ENCODE data around the gene NPAS3.

NPAS3 gene

DNA sequence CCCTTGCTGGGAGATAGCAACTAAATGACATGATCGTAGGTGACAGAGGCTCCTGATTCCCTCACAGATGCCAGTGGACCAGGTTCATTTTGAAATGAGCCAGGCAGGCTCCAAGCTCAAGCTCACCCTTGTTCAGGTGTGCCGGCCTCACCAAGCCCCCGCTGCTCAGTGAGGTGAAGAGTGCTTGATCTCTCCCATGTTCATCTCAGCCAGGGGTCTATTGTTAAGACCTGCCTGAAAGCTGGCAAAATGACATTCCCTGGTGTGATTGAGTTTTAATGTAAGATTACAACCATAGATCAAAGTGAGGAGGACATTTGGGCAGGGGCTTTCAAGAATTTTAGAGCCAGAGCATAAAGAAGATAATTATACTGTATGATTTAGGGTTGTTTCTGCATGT, 514.3 kb downstream of the NPAS3 start:
- DNase-seq: no peak

DNA sequence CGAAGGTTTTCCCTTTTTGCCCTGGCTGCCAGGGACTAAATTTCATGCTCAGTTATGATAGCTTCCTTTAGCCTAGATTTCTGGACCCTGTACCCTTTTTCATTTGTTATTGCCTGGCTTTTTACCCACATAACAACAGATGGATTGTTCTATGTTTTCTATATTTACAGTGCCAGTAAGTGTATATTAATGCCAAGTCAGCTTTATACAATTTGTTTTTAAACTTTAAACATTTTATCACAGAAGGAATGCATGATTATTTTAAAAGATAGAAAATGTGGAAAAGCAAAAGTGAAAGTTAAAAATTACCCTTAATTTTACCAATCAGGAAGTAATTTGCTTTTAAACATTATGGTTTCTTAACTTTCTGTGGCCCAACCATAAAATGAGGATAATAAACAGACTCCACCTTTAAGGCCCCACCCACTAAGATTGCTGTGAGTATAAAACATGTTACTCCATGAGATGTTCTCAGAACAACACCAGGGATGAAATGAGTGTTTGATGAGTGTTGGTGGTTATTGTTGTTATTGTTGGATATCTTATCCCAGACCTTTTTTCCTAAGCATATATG, 515.4 kb downstream of the NPAS3 start:
- DNase-seq: no peak

DNA sequence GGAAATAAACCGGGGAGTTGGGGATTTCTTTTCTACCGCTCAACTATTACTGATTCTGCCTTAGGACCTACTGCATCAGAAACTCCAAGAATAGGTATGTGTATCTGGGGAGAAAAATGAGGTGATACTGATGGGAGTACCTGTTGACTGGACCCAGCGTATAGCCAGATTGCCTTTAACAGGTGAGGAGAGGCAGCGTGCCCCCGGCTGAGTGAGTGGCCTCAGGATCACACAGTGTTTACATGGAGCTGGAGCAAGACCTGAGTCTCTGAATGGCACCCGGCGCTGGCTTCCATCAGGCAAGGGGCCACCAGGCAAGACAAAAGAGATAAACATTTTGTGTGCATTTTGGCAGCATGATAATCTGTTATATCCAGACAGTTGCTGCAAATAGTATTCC, 516.0 kb downstream of the NPAS3 start:
- DNase-seq: no peak

DNA sequence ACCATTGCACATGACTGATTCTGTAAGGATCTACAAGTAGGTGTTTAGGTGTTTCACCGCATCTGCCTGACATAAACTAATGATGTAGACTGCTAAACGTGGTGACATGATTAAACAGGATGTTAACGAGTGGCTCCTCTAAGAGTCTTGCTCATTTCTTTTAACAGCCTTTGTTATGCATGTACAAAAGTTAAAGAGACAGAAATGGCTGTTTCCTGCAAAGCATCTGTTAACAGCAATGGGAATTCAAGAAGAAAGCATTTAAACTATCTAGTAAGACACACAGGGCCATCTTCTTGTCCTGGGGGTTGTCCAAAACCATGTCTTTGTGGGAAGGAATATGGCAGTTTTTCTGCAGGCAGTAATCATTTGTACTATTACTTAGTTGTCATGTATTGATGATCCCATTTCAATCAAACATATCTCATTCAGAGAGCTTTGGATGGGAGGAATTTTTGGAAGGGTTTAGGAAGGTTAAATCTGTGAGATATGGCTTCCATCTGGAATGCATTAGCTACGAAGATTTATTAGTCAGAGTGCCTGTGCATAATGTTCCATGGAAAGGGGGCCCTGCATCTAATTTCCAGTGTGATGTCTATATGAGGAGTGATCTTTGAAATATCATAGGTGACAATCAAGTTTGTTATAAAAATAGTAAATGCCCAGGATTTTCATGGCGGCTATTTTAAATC, 517.1 kb downstream of the NPAS3 start:
- no peak for DNase-seq

DNA sequence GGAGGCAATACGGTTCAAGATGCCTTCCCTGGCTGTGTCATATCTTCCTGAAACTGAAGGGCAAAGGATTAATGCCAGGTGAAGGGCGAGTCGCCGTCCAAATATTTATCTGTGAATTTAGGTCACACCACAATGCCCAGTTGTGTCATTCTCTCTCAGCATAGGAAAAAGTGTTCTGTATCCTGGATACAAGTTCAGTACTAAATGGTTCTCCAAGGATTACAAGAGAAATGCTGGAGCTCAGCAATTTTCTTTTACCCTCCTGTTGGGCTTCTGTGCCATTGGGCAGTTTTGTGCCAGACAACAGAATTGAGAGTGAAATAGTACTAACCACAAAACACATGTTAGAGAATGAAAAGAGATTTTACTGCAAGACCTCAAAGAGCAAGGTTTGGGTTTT, 518.3 kb downstream of the NPAS3 start:
- no peak for DNase-seq

DNA sequence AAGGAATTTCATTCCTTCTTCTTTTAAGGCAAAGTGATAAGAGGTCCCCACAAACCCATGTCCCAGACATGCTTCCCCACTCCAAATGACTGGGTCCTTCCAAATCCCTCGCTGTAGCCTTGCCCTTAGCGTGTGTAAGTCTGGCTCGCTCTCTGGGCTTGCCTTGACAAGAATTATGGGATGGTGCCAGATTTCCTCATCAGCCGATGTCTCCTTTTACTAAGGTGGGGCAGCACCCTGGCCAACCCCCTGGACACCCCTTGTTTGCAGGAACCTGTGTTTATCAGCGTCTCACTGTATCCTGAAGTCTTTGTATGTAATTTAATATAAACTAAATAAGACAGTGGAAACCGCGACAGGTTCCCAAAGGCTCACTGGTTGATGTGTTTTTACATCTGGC, 518.9 kb downstream of the NPAS3 start:
- no peak for DNase-seq

DNA sequence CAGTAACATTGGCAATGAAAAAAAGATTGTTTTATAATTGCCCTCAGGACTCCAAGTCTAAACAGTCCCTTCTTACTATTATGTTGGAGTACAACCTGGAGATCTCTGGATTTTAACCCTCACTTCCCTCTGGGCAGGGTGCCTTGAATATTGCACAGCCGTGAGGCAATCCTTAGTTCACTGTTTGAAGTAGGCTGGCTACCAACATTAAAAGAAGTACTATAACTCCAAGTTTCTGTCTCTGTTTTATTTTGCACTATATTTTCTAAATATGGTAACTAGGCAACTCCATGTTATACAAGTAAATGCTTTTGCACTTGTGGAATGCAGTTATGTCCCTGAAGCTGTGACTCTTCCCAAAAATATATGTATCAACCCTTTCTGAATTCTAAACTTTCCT, 521.5 kb downstream of the NPAS3 start:
- no peak for DNase-seq

DNA sequence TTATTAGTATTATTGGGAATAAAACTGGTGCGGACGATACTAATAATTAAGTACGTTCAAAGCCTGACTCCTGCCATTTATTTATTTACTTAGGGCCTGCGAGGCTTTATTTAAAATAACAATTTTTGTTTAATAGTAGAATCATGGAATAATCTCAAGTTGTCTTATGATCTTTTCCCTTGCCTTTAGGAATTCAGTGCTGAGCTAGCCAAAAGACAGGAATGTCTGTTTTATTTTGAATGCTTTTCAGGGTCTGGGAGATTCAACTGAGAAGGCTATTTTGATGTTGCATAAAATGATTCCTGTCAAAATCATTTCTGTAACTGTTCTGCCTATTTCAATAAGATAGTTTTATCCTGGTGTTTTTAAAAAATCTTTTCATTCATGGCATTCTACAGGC, 522.4 kb downstream of the NPAS3 start:
- no peak for DNase-seq

DNA sequence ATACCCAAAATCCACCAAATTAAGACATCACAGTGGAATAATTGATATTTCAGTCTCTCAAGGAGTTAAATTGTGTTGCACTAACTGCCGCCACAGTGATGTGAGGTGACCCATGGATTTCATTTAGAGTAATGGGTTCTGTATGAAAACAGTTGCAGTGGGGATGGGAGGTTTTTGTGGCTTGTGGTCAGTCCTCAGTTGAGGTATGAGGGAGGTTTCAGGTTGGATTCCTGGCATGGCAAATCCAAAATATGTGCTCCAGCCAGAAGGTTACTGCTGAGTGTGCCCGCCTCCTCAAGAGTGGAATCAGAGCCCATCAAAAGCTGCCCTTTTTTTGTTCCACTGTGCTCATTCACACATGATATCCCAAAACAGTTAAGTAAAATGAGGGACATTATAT, 525.1 kb downstream of the NPAS3 start:
- no peak for DNase-seq

DNA sequence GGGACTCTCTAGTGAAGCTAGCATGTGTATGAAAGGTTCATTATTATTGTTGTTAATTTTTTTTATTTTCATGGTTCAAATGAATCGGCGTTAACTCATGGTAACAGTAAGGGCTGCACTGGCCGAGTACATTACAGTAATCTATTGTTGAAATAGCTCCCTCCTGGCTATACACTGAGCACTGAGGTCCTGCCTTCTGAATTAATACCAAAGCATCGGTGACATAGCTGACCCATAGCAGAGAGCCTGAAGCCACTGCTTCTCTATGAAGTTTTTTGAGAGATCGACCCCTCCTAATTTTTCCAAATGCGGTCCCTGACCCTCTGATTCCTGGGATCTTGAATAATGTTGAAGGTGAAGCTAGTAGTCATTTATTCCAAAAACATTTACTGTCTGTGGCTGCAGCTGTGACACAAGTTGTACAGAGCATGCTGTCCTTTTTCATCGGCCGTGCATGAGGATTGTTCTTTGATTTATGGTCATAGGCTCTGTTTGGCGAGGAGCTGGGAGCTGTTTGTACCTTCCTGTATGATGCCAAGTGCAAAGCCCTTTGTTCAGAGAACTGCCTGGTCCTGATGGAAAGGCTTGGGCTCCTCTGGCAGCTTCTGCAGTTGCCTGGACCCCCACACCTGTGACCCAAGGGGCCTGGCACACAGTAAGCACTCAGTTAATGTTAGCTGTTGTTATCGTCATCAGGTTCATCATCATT, 525.7 kb downstream of the NPAS3 start:
- DNase-seq: no peak

DNA sequence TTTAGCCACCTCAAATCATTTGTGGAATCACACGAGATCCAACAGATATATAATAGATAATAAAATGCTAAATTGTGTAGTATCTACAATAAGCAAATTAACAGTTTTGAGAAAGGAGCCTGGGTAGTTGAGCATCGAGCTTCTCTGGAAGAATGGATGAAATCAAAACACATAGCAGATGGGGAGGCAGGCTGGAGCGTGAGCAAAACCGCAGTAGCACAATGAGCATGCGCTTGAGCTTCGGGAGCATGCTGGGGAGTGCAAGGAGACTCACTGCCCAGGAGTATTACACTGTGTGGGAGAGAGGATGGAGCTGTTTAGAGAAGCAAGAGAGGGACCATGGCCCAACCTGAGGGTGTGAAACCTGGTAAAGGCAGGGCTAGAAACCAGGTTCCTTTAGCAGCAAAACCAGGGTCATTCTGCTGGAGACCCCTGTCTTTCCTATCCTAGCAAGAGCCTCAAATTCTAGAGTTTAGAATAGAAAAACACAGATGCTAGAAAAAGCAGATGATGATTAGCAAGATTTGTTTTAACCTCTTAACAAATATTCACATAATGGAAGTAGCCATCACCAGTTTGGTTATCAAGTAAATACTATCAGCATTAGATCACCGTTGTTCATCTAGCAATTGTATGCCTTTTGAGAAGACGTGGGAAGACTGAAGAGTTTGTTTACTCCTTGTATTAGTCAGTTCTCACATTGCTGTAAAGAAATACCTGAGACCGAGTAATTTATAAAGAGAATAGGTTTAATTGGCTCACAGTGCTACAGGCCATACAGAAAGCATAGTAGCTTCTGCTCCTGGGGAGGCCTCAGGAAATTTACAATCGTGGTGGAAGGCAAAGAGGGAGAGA, 527.4 kb downstream of the NPAS3 start:
- DNase-seq: no peak

DNA sequence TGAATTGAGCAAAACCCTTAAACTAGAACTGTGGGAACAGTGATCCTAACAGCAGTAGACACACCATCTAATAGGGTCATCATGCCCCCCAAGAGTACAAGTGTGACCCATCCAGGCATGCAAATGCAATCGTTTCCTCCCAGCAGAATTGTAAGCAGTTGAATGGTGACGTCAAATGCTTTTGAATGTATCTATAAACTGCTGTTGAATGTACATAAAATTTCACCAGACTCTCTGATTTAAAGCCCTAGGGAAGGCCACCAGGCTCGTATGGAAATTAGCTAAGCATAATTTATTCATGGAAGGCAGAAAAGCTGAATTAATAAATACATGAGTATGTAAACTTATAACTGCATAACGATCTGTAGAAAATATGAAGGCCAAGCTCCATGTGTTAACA, 529.3 kb downstream of the NPAS3 start:
- no peak for DNase-seq

DNA sequence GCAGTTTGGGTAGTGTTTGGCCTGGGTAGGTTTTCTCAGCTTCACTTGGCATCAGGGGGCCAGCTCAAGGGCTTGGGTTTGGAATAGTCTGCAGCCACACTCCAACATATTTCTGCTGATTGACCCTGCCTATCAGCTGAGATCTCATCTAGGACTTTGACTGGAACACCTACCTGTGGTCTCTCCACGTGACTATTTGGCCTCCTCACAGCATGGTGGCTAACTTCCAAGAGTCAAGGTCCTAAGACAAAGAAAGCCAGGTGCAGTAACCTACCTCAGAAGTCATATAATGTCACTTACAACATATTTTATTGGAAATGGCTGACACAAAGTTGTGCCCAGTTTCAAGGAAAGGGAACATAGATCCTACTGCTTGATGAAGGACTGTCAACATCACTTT, 531.2 kb downstream of the NPAS3 start:
- no peak for DNase-seq

DNA sequence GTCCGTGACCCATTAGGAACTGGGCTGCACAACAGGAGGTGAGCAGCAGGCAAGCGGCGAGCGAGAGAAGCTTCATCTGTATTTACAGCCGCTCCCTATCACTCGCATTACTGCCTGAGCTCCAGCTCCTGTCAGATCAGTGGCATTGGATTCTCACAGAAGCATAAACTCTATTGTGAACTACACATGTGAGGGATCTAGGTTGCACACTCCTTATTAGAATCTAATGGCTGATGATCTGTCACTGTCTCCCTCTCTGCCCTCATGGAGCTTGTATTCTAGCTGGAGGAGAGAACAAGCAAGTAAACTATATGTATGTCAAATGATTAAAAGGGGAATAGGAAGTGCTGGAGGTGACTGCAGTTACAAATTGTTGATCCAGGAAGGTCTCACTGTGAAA, 533.1 kb downstream of the NPAS3 start:
- DNase-seq: no peak

DNA sequence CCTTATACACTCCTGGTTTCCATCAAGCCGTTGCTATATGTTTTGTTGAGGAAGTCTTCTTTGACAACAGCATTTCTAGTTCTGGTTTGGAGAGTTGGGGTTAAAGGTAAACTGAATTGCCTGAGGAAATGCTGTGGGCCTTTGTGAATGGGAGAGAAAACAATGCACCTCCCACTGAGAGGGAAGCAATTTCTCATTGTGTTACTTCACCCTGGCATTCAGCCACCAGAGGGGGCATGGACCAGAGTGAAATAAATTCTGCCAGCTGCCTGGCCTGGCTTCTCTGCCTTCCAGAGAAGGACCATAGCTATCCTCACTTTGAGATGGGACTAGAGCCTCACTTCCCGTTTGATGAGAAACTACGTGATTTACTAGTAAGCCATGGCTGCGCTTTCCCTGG, 536.9 kb downstream of the NPAS3 start:
- peak; percentile 2 for DNase-seq

DNA sequence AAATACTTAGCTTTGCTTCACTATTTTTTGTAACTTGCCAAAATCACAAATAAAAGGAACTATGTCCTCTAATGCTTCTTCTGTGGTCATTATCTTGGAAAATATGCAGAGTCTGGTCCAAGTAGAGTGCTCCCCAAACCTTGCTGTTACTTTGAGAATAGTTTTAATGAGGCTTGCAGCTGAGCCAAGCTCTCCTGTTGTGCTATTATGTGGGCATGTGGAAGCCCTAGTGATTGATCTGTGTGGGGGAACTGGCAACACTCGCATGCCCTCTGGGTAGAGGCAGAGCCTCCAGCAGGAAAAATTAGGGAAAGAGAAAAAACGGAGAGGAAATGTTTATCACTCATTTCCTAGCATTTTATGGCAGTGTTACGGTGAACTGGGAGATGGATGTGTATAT, 539.1 kb downstream of the NPAS3 start:
- no peak for DNase-seq

DNA sequence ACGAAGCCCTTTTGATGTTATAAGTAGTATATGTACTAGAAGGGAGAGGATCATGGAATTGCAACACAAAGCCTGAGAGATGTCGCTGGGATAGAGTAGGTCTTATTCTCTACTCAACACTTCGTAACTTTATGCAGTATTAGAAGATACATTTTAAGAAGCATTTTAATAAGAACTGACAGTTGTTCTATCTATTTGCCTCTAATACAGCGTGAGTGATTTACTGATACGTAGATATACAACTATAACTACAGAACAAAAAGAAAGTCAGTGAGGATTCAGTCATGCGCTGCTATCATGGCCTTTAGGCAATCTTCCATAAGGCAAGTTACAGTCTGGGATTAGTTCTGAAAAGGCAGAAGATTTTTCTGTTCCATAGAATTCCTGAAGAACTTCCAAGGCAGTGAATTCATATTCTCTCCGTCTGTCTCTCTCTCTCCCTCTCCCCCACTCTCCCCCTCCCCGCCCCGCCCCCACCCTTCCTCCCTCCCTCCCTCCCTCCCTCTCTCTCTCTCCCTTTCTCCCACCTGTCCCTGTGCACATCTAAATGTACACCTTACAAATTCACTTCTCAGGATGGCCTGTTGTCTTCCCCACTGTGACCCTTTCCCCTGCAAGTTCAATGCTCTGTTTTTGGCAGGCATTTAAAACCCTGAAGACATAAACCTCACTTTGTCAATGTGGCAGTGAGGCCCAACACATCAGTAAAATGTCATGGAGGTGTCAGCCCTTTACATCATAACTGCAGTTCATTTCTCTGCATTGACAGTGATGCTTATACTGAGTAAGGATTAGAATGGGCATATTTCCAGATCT, 541.6 kb downstream of the NPAS3 start:
- no peak for DNase-seq

DNA sequence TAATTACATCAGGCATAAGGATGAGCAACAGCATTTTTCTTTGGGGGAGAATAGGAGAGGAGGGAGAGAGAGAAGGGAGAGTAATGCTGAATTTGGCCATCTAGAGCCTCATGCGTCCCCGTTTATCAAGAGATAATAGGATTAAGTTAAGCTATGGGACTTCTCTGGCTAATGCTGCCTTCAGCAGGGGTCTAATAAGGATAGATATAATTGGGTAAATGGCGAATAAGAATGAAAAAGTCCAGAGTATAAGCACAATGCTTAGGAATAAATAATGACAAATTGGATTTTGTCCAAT, 542.2 kb downstream of the NPAS3 start:
- no peak for DNase-seq

DNA sequence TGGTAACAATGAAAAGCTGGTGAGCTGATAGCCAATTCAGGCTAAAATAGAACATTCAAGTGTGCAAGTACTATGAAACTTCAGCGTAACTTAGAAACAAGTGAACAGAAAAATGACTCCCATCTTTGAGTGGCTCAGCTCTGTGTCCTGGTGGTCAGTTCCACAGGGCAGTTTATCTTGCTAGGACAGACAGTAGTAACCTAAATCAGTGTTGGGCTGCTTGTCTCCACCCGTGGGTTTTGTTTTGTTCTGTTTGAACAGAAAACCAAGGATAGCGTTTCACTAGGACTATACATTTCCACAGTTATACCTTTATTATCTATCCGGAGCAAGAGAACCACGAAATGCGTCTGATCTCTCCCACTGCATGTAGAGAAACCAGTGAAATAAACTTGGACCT, 544.4 kb downstream of the NPAS3 start:
- DNase-seq: no peak

DNA sequence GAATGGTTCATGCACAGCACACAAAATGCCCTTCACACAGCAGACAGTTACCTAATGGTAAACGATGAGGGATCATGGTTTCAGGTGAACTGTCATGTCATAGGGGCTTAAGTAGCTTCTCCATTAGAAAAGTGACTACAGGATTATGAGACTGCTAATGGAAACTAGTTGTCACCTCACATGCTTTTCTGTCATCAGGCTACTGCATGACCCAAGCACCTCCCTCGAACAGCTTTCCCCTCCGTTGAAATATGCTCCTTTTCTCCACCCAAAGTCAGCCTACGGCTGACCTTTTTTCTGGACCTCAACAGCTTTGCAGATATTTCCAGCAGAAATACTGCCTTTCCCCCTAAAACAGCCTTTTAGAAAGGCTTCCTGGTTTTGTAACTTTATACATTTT, 544.9 kb downstream of the NPAS3 start:
- DNase-seq: no peak

DNA sequence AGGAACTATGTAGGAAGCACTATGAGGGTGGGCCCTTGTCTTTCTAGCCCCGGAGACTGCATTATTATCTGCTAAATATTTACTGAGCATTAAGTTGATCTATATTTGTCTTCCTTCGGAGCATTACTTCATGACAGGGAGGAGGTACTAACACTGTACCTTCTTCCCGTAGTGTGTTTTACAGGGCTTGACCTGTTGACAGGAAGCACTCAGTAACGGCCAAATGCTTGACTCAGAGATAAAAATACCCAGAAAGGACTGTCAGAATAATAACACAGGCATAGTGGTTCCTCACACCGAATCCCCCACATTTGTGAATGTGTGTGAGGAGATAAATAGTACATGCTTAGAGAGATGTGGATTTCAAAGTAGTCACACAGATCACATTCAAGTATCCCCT, 545.6 kb downstream of the NPAS3 start:
- no peak for DNase-seq

DNA sequence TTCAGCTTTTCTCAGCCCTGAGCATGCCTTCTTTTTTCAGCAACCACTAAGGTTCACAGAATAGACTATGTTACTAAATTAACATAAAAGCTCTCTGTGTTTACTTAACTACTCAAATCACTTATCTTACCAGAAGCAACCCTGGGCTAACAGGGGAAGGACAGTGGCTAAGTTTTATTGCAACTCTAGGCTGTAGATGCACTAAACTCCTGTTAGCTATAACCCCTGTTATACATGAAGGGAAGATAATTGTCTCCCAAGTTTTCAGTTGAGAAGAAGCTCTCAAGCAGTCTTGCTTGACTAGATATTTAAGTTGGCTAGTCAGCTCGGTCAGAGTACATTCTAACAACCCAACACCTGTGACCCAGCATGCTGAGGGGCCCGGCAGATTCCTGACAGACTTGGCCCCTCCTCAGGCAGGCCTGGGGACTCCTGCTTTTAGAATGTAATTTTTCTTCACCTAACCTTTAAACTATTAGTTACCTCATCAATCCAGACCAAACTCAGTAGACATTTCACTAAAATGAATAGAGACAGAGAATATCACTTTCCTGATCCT, 547.7 kb downstream of the NPAS3 start:
- DNase-seq: no peak

DNA sequence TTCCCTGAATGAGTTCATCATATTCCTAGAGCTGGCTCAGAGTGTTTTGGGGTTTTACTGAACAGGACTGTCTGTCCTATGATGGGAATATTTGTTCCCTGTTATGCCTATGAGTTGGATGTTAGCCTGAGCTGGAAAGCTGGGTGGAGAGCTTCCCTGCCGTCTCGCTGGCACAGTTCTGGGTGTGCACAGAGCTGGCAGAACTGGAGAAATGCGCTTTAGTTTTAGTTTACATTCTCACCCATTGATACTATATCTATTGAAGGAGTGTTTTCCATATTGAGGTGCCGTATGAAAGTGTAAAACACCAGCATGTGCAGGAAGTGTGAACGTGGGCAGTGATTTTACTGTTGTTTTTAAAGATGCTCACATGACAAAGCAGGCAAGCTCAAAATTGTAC, 549.9 kb downstream of the NPAS3 start:
- DNase-seq: no peak

All from activated CD4-positive, alpha-beta T cell treated with anti-CD3 and anti-CD28 coated beads, Interleukin-2, amount 50 U/mL, for 1 hour (primary cell).